HTERT RPE-1 (cell line): Measurements from ENCODE around the gene GALNT17.

Experiments used
- in situ Hi-C: fragments of 300-500 bp; cut with MboI; formaldehyde crosslinking; loops from 4 replicates; pipeline ENCODE4 v1.14.3; 2020; ENCODE audit warnings: low sequenced_read_pairs

Gene GALNT17

DNA sequence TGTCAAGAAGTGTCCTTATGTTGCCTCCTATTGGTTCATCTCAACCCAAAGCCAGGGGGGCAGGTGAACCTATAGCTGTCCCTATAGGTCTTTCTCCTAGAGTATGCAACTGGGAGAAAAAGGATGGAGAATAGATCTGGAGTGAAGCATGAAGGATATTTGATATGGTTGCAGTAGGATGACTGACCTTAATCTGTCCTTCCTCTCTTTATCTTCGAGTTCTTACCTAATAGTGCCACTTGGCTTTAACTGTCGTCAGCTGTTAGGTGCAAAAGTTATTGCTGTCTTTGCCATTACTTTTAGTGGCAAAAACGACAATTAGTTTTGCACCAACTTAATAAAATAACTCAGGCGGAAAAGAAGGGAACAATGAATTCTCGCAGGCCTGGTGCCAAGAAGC is 196.0 kb downstream of the GALNT17 start:
- in situ Hi-C loops: no loop called here

GRCh38 chr7:71329030-71329660 is 197.2 kb downstream of the GALNT17 start:
- in situ Hi-C loops: no loop called here

- in situ Hi-C loops: no loop called here
These were observed 200.3 kb downstream of the GALNT17 start for GRCh38 chr7:71332207-71332606.

GRCh38 chr7:71334541-71334940 is 202.6 kb downstream of the GALNT17 start:
- in situ Hi-C loops: no loop called here

GRCh38 chr7:71338866-71339265 is 206.9 kb downstream of the GALNT17 start:
- in situ Hi-C loops: no loop called here

GRCh38 chr7:71339924-71340323 is 208.0 kb downstream of the GALNT17 start:
- in situ Hi-C loops: no loop called here

GRCh38 chr7:71342202-71342601 is 210.3 kb downstream of the GALNT17 start:
- in situ Hi-C loops: no loop called here

GRCh38 chr7:71343039-71343438 is 211.1 kb downstream of the GALNT17 start:
- in situ Hi-C loops: no loop called here

DNA sequence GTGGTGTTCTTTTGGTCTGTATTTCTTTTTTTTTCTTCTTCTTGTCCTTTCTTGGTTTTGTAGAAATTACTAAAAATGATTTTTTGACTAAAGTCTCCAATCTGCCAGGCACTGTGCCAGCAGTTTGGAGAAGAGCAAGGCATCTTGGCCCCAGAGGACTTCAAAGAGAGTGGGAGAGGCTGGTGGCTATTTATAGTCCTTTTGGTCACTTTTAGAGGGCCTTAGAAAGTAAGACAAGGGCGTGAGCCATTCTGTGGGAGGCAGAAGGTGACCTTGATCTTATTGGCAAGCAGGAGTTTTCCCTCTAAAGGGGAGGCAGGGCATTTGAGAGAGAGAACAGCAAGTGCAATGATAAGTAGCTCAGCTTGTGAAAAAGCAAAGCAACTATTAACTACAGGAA is 211.9 kb downstream of the GALNT17 start:
- in situ Hi-C loops: no loop called here

- in situ Hi-C loops: no loop called here
These were observed 213.4 kb downstream of the GALNT17 start for GRCh38 chr7:71345117-71345884.

GRCh38 chr7:71348821-71349681 is 217.1 kb downstream of the GALNT17 start:
- in situ Hi-C loops: no loop called here

- in situ Hi-C loops: no loop called here
These were observed 217.9 kb downstream of the GALNT17 start for GRCh38 chr7:71349682-71350481.

- in situ Hi-C loops: no loop called here
These were observed 218.7 kb downstream of the GALNT17 start for GRCh38 chr7:71350680-71351079.

- in situ Hi-C loops: no loop called here
These were observed 222.8 kb downstream of the GALNT17 start for GRCh38 chr7:71354716-71355115.

DNA sequence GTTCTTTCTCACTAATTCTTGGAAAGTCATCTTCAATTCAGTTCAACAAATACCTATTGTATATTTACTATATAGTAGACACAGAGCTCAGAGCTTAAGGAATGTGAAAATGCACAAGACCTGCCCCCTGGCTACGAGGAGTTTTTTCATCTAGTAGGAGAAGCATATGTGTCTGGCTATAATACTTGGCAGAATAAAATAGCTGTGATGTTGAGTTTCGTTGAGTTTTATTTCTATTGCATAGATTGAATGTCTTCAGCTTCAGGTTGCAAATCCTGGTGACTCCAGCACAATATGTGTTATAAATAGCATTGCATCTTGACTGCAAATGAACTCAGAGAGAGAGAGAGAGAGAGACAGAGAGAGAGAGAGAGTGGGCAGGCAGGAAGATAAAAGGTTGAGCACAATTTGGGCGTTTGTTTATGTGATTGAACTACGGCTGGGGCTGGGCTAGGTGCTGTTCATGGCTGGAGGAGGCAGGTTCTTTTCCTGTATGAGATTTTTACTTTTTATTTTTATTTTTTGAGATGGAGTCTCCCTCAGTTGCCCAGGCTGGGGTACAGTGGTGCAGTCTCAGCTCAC is 229.6 kb downstream of the GALNT17 start:
- in situ Hi-C loops: no loop called here

GRCh38 chr7:71362240-71362639 is 230.3 kb downstream of the GALNT17 start:
- in situ Hi-C loops: no loop called here

GRCh38 chr7:71363223-71363622 is 231.3 kb downstream of the GALNT17 start:
- in situ Hi-C loops: no loop called here

DNA sequence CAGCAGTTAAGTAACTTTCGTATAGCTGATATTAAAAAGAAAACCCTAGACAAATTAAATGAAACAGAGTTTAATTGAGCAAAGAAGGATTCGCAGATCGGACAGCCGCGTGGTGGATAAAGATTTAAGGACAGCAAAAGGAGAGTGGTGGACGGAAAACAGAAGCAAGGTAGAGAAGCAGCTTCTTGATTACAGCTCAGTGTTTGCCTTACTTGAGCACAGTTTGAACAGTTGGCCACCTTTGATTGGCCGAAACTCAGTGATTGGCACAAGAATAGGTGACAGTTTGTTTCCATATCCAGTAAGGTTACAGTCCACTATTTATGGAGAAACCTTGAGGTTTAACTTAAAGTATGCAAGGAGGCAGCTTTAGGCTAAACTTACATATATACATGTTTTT is 231.7 kb downstream of the GALNT17 start:
- in situ Hi-C loops: no loop called here

GRCh38 chr7:71364551-71364950 is 232.6 kb downstream of the GALNT17 start:
- in situ Hi-C loops: no loop called here

- in situ Hi-C loops: no loop called here
These were observed 241.0 kb downstream of the GALNT17 start for GRCh38 chr7:71372991-71373390.
